IMR-90 (cell line): ENCODE measurements around the gene ZNF750.

ENCODE experiments used
- CTCF ChIP-seq: conservative IDR thresholded peaks from 2 replicates; pipeline ENCODE4 v1.5.1; 2012; ENCODE audit warnings: mild to moderate bottlenecking, low read depth, low read length, improper control_type of control experiment
- FOS ChIP-seq: fragments of 150-350 bp; IDR thresholded peaks from 2 replicates; pipeline ENCODE4 v1.6.1; 2016; ENCODE audit warnings: low read depth, low read length
- POLR2A ChIP-seq: IDR thresholded peaks from 2 replicates; pipeline ENCODE4 v1.6.1; 2012; ENCODE audit warnings: mild to moderate bottlenecking, low read depth, low read length
- RFX5 ChIP-seq: IDR thresholded peaks from 2 replicates; pipeline ENCODE4 v1.8.0; 2012; ENCODE audit warnings: low read depth, mild to moderate bottlenecking, low read length, moderate library complexity
- USF2 ChIP-seq: fragments of 150-350 bp; IDR thresholded peaks from 2 replicates; pipeline ENCODE4 v1.6.1; 2017; ENCODE audit warnings: mild to moderate bottlenecking, antibody characterized with exemption, low read length, low read depth

- TF ChIP-seq CTCF (no peak), USF2 (no peak), POLR2A (no peak), RFX5 (no peak), FOS (no peak)
Measured at GRCh38 chr17:82783498-82783897, 56.3 kb downstream of the ZNF750 start.
